K562 (cell line): ENCODE data around the gene TRMT2A. TPM values are rescaled to one million over a fixed set of nuclear protein-coding genes. Genes with fewer than 3 reads are reported as not detected.
A peak's percentile ranks its signal among the peaks of the same experiment; 100 is the strongest.

Experiments used
- CHD1 ChIP-seq: fragments of 200-600 bp; sonication (generic); IDR thresholded peaks from one replicate; pipeline ENCODE4 v1.6.1; 2012; ENCODE audit warnings: mild to moderate bottlenecking, moderate library complexity, low read length, inconsistent platforms
- NRF1 ChIP-seq, 2 experiments: fragments of 450-650 bp; IDR thresholded peaks in 1 of 2; conservative IDR thresholded peaks in 1 of 2; 2 replicates each; pipeline ENCODE4 v1.6.1; 2014; ENCODE audit warnings: mild to moderate bottlenecking in 2 of 2
- PCBP1 ChIP-seq: fragments of 200-400 bp; formaldehyde crosslinking; IDR thresholded peaks from 2 replicates; pipeline ENCODE4 v1.6.1; 2018; ENCODE audit warnings: mild to moderate bottlenecking, low read depth, low read length; ENCODE audit not compliant: poor library complexity, severe bottlenecking
- REST ChIP-seq, 2 experiments: fragments of 450-650 bp; formaldehyde crosslinking in 1 of 2; IDR thresholded peaks; 2 replicates each; pipeline versions ENCODE4 v1.4.0 to v1.6.1; 2014 to 2020; ENCODE audit warnings: mild to moderate bottlenecking in 2 of 2, borderline replicate concordance in 1 of 2, low read depth in 1 of 2
- SMARCB1 ChIP-seq: IDR thresholded peaks from 2 replicates; pipeline ENCODE4 v1.6.1; 2011; ENCODE audit warnings: improper control_type of control experiment, low read depth; ENCODE audit not compliant: insufficient read length
- TARDBP ChIP-seq: fragments of 450-650 bp; IDR thresholded peaks from 2 replicates; pipeline ENCODE4 v1.6.1; 2016
- THRAP3 ChIP-seq: fragments of 450-650 bp; IDR thresholded peaks from 2 replicates; pipeline ENCODE4 v1.6.1; 2016; ENCODE audit warnings: mild to moderate bottlenecking, inconsistent platforms, borderline replicate concordance
- ZNF778 ChIP-seq: fragments of 450-650 bp; formaldehyde crosslinking; IDR thresholded peaks from 2 replicates; pipeline ENCODE4 v1.4.0; 2020; ENCODE audit warnings: mild to moderate bottlenecking, moderate library complexity
- polyA plus RNA-seq, 8 experiments: library from polyadenylated mRNA; depleted of rRNA in 4 of 8; stranded (reverse) in 5 of 8; unstranded in 3 of 8; fragments of >200 nt; fragmentation: Nextera tagmentation in 2 of 8; fragmentation: Illumina TruSeq in 1 of 8; extraction: Ambion mirVana in 2 of 8; extraction: Trizol in 1 of 8; gene quantifications; 2 replicates each; pipeline versions ENCODE4 v1.2.1 to v1.2.3, GENCODE V29; 2011 to 2014; ENCODE audit warnings: inconsistent platforms in 1 of 8, missing spikeins in 1 of 8
- total RNA-seq, 7 experiments: library from RNA; depleted of rRNA in 6 of 7; stranded (reverse); fragments of >200 nt in 6 of 7; fragmentation: Illumina TruSeq in 2 of 7; extraction: Trizol in 2 of 7; gene quantifications; 2 replicates each; pipeline versions ENCODE4 v1.2.1 to v1.2.3, GENCODE V29; 2011 to 2021; ENCODE audit warnings: low replicate concordance in 1 of 7
- TF ChIP-seq, protein P1 (sequence below), 2 experiments: fragments of 450-650 bp; IDR thresholded peaks; 2 replicates each; pipeline ENCODE4 v1.6.1; 2016; ENCODE audit warnings: mild to moderate bottlenecking in 2 of 2, borderline replicate concordance in 1 of 2, low read depth in 1 of 2, moderate library complexity in 1 of 2

Gene TRMT2A
- total and polyA plus RNA-seq, 9 of the 15 experiments (the other 6 are each of a cell fraction or from before 2014, with no cell fraction given), result 1.6 to 265 (median 140) TPM

DNA sequence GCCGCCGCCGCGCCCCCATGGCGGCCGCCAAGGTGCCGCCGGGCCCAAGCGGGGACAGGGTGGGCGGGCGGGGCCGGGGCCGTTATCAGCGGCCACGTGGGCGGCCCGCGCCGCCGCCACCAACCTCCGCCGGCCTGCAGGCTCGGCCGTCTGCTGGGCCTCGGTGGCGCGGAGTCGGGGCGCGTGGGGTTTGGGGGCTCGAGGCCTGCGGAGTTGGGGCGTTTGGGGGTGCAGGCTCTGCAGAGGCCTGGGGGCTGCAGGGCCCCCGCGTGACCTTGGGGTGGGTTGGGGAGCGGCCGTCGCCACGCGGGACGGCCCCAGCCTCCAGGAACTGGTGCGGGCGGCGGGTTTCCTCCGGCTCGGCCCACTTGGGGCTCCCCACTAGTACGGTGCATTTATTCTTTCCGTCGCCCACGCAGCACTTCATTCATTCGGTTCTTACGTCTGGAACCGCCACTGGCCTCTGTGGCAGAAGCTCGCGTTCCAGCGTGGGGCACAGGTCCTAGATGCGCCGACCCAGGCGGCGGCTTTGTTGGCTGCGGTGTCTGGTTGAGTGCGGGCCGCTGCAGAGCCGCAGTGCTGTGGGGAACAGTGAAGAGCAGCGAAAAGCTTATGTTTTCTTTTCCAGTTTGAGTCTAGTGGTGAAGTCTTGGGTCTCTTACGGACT is 740 bp upstream of the TRMT2A start (continued):
- no peak for TF ChIP-seq ZNF778
- TF ChIP-seq, protein P1, sequence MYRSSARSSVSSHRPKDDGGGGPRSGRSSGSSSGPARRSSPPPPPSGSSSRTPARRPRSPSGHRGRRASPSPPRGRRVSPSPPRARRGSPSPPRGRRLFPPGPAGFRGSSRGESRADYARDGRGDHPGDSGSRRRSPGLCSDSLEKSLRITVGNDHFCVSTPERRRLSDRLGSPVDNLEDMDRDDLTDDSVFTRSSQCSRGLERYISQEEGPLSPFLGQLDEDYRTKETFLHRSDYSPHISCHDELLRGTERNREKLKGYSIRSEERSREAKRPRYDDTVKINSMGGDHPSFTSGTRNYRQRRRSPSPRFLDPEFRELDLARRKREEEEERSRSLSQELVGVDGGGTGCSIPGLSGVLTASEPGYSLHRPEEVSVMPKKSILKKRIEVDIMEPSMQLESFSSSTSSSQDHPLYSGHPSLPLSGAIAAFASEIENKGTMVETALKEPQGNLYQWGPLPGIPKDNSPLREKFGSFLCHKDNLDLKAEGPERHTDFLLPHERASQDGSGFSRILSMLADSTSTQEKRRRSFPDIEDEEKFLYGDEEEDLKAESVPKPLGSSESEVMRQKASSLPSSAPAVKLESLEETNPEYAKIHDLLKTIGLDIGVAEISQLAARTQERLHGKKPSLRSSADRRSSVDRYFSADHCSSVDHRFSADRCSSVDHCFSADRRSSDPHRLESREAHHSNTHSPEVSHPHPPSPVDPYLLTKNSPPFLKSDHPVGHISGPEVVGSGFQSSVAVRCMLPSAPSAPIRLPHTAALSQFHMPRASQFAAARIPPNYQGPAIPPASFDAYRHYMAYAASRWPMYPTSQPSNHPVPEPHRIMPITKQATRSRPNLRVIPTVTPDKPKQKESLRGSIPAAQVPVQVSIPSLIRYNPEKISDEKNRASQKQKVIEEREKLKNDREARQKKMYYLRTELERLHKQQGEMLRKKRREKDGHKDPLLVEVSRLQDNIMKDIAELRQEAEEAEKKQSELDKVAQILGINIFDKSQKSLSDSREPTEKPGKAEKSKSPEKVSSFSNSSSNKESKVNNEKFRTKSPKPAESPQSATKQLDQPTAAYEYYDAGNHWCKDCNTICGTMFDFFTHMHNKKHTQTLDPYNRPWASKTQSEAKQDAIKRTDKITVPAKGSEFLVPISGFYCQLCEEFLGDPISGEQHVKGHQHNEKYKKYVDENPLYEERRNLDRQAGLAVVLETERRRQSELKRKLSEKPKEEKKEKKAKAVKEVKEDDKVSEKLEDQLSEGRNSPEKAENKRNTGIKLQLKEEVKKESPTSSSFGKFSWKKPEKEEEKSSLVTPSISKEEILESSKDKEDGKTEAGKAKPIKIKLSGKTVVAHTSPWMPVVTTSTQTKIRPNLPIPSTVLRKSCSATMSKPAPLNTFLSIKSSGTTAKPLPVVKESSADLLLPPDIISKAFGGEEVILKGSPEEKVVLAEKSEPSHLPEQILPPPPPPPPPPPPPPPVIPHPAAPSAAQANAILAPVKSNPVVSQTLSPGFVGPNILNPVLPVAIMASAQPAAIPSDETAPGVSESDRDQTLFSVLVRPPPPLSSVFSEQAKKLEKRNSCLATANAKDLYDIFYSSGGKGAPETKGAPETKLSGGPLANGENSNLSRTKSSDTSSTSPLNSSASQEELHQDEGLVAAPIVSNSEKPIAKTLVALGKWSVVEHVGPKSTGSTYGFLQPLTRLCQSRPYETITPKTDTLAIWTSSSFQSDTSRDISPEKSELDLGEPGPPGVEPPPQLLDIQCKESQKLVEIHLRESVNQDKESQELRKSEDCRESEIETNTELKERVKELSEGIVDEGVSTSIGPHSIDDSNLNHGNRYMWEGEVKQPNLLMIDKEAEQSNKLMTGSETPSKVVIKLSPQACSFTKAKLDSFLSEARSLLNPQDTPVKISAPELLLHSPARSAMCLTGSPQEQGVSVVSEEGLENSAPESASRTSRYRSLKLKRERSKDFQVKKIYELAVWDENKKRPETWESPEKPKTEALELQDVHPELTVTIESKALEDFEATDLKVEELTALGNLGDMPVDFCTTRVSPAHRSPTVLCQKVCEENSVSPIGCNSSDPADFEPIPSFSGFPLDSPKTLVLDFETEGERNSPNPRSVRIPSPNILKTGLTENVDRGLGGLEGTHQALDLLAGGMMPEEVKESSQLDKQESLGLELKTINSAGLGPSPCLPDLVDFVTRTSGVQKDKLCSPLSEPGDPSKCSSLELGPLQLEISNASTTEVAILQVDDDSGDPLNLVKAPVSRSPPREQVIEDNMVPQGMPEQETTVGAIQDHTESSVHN (IDR thresholded peaks at IDR 0.05; ENCODE audit: borderline replicate concordance in 1 of 2, low read depth in 1 of 2), result no peak
- TF ChIP-seq TARDBP, result no peak
- TF ChIP-seq PCBP1, result no peak
- no peak for TF ChIP-seq REST (IDR thresholded peaks at IDR 0.05; ENCODE audit: borderline replicate concordance)
- peak; percentile 68; the same call in 1 of the 2 replicates for TF ChIP-seq REST (CRISPR knock-in tag; IDR thresholded peaks at IDR 0.05; ENCODE audit: low read depth)
- no peak for TF ChIP-seq SMARCB1
- peak in 1 of 2 experiments; percentile 44; a peak in 2 of 4 replicates for TF ChIP-seq NRF1 (conservative IDR thresholded peaks at IDR 0.05 in 1 of 2, IDR thresholded peaks at IDR 0.05 in 1 of 2)
- peak; percentile 100 for TF ChIP-seq CHD1
- TF ChIP-seq THRAP3, result no peak
